ENCODE measurements around the gene VIPR1.

VIPR1 gene

GRCh38 chr3:42581400-42581708, 78.9 kb downstream of the VIPR1 start:
- no peak for DNase-seq

DNA sequence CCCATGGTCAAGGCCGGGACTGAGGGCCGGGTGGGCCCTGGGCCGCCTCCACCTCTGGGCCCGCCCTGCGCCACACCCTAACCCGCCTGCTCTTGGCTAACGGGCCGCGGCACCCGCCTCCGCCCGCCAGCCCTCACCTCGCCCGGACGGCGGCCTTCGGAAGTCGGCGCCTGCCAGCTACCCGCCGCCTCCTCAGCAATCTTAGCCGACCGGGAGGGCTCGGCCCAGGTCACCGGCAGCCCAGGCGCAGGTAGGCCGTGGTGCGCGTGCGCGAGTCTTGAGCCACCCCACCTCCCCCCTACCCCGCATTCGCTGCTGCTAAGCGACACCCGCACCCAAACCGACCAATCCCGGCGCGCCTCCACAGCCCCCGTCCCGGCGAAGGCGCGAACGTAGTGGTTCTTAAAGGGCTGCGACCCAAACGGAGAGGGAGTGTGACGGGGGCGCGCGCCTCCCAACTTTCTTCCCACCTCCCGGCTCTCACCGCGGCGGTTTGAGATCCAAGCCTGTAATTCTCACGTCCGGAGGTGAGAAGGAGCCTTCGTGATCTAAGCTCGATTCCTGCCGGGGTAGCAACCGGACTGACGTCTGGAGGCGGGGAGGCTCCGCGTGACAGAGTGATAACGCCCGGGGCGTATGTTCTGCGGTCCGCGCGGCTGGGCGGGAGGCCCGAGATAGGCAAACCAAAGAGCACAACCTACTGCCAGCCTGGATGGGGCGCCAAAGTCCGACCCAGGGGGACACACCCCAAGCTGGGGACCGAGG, 79.4 kb downstream of the VIPR1 start, which contains the start of gene SEC22C:
TSS of gene SEC22C (minus strand) at position 259 of the 765 bp plus-strand sequence. CDS start 12,921 bp downstream, outside the sequence.
- peak; percentile 98 for DNase-seq

DNA sequence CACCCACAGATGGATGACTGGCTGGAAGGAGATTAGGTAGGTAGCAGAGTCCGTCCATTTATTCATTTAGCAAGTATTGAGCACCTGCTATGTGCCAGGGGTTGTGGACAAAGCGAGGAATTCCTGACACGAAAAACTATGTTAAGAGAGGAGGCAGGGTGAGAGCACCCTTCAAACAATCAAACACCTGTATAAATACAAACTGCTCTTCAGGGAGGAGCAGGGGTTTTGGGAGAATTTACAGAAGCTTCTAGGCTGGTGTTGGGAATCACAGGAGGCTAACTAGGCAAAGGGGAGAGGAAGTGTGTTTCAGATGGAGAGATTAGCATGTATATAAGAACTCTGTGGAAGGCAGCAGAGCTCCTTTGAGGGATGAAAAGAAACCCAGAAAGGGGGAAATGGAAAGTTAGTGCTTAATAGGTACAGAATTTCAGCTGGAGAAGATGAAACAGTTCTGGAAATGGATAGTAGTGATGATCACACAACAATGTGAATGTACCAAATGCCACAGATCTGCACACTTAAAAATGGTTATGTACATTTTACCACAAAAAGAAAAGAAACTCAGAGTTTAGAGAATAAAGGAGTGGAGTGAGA, 80.1 kb downstream of the VIPR1 start:
- no peak for DNase-seq
